Smooth muscle cell (in vitro differentiated cells): ENCODE results near the gene DIPK1B. TPM values are rescaled to one million over a fixed set of nuclear protein-coding genes. Genes with fewer than 3 reads are reported as not detected.

Experiments used
- DNase-seq: peaks from one replicate; lab custom pipeline; 2025; ENCODE audit not compliant: unreplicated experiment; lab: John Stamatoyannopoulos, UW
- H2AFZ ChIP-seq: fragments of 200-600 bp; sonication (generic); 2 replicates; pipeline ENCODE4 v1.6.0; 2016; ENCODE audit warnings: antibody characterized with exemption, low read depth, mild to moderate bottlenecking
- H3F3A ChIP-seq: fragments of 200-600 bp; sonication (generic); 2 replicates; pipeline ENCODE4 v1.6.0; 2017; ENCODE audit warnings: antibody characterized with exemption, low read depth
- H3K27ac ChIP-seq: fragments of 200-600 bp; sonication (generic); 2 replicates; pipeline ENCODE4 v1.5.1; 2016; ENCODE audit warnings: low read depth, mild to moderate bottlenecking
- H3K27me3 ChIP-seq: fragments of 200-600 bp; sonication (generic); 2 replicates; pipeline ENCODE4 v1.6.1; 2016; ENCODE audit warnings: low read depth, mild to moderate bottlenecking
- H3K36me3 ChIP-seq: fragments of 200-600 bp; sonication (generic); 2 replicates; pipeline ENCODE4 v1.5.1; 2016; ENCODE audit warnings: low read depth
- H3K4me1 ChIP-seq: fragments of 200-600 bp; sonication (generic); 2 replicates; pipeline ENCODE4 v1.5.1; 2016; ENCODE audit warnings: low read depth
- H3K4me2 ChIP-seq: fragments of 200-600 bp; sonication (generic); 2 replicates; pipeline ENCODE4 v1.6.0; 2016; ENCODE audit warnings: mild to moderate bottlenecking
- H3K4me3 ChIP-seq: fragments of 200-600 bp; sonication (generic); 2 replicates; pipeline ENCODE4 v1.5.1; 2016; ENCODE audit warnings: mild to moderate bottlenecking
- H3K79me2 ChIP-seq: fragments of 200-600 bp; sonication (generic); 2 replicates; pipeline ENCODE4 v1.6.0; 2016; ENCODE audit warnings: low read depth, mild to moderate bottlenecking
- H3K9ac ChIP-seq: fragments of 200-600 bp; sonication (generic); 2 replicates; pipeline ENCODE4 v1.6.0; 2016; ENCODE audit warnings: low read depth
- H3K9me3 ChIP-seq: fragments of 200-600 bp; sonication (generic); replicated peaks from 2 replicates; pipeline ENCODE4 v1.5.1; 2016; ENCODE audit warnings: low read depth
- H4K20me1 ChIP-seq: fragments of 200-600 bp; sonication (generic); 2 replicates; pipeline ENCODE4 v1.6.0; 2016; ENCODE audit warnings: low read depth
- CTCF ChIP-seq: fragments of 200-600 bp; sonication (generic); IDR thresholded peaks from 2 replicates; pipeline ENCODE4 v1.5.1; 2017; ENCODE audit warnings: borderline replicate concordance, mild to moderate bottlenecking, antibody characterized with exemption; ENCODE audit not compliant: insufficient read depth, poor library complexity, severe bottlenecking
- WGBS: methylation state at CpG from one replicate; pipeline ENCODE4 v1.1.7; 2016; ENCODE audit warnings: low lambda C conversion rate; 5-methylcytosine and 5-hydroxymethylcytosine counted together
- polyA plus RNA-seq: library from polyadenylated mRNA; unstranded; fragments of >200 nt; fragmentation: Nextera tagmentation; extraction: Ambion mirVana; gene quantifications from 2 replicates; pipeline ENCODE4 v1.2.1, GENCODE V29; 2016
- total RNA-seq: library from RNA; depleted of rRNA; stranded (reverse); fragments of >200 nt; gene quantifications from 2 replicates; pipeline ENCODE4 v1.2.3, GENCODE V29; 2014

Gene DIPK1B
- total and polyA plus RNA-seq, 2 experiments from 2014 or later: 14.6 to 58.5 TPM

GRCh38 chr9:136685216-136685615 is 27.2 kb upstream of the DIPK1B start:
- H3K9ac ChIP-seq: no peak overlapping the region
- H4K20me1 ChIP-seq: peaks cover 57% of the 10 kb centered on the region
- no peak for DNase-seq
- no peaks in the 10 kb centered on the region for H3K9me3 ChIP-seq
- H3K36me3 ChIP-seq: no peaks in the 10 kb centered on the region
- 99% methylated on average over 7 of the region's 7 CpGs for WGBS
- peaks cover 11% of the 10 kb centered on the region for H3K4me1 ChIP-seq
- peaks cover 10% of the 10 kb centered on the region for H3F3A ChIP-seq
- TF ChIP-seq CTCF: no peak
- H3K27ac ChIP-seq: no peak overlapping the region
- H3K27me3 ChIP-seq: no peaks in the 10 kb centered on the region
- peaks cover 31% of the 10 kb centered on the region for H3K79me2 ChIP-seq
- H3K4me3 ChIP-seq: no peak overlapping the region
- H2AFZ ChIP-seq: no peak overlapping the region
- H3K4me2 ChIP-seq: peak overlapping the region; percentile 100

- no peak overlapping the region for H3K27ac ChIP-seq
- peaks cover 50% of the 10 kb centered on the region for H4K20me1 ChIP-seq
- H3F3A ChIP-seq: peaks cover 10% of the 10 kb centered on the region
- H3K27me3 ChIP-seq: no peaks in the 10 kb centered on the region
- peak overlapping the region; percentile 89 for H3K4me3 ChIP-seq
- peak overlapping the region; percentile 84 for H2AFZ ChIP-seq
- peaks cover 29% of the 10 kb centered on the region for H3K79me2 ChIP-seq
- H3K9me3 ChIP-seq: no peaks in the 10 kb centered on the region
- no peak for TF ChIP-seq CTCF
- no peaks in the 10 kb centered on the region for H3K36me3 ChIP-seq
- 52% methylated on average over 18 of the region's 19 CpGs for WGBS
- H3K9ac ChIP-seq: peak overlapping the region; percentile 71
- H3K4me1 ChIP-seq: peaks cover 11% of the 10 kb centered on the region
- H3K4me2 ChIP-seq: peak overlapping the region; percentile 100
- DNase-seq: no peak
Measured at GRCh38 chr9:136685790-136686533, 26.4 kb upstream of the DIPK1B start.

- no peaks in the 10 kb centered on the region for H3K9me3 ChIP-seq
- DNase-seq: no peak
- H2AFZ ChIP-seq: peak overlapping the region; percentile 84
- peaks cover 11% of the 10 kb centered on the region for H3K4me1 ChIP-seq
- H4K20me1 ChIP-seq: peaks cover 45% of the 10 kb centered on the region
- H3K4me3 ChIP-seq: peak overlapping the region; percentile 89
- peak overlapping the region; percentile 71 for H3K9ac ChIP-seq
- peak overlapping the region; percentile 100 for H3K4me2 ChIP-seq
- H3K36me3 ChIP-seq: no peaks in the 10 kb centered on the region
- peaks cover 10% of the 10 kb centered on the region for H3F3A ChIP-seq
- peaks cover 24% of the 10 kb centered on the region for H3K79me2 ChIP-seq
- no peak overlapping the region for H3K27ac ChIP-seq
- WGBS: 6% methylated on average over 16 of the region's 20 CpGs
- no peak for TF ChIP-seq CTCF
- H3K27me3 ChIP-seq: no peaks in the 10 kb centered on the region
Measured at GRCh38 chr9:136686534-136686793, 25.9 kb upstream of the DIPK1B start.
